Fibroblast of the aortic adventitia (primary cell): ENCODE data around the gene LTBR. TPM values are rescaled to one million over a fixed set of nuclear protein-coding genes. Genes with fewer than 3 reads are reported as not detected.

Experiments used
- DNase-seq: peaks from one replicate; pipeline ENCODE4 v3.0.0-alpha.2; 2010; ENCODE audit warnings: low read depth
- H3K4me3 ChIP-seq: 2 replicates; pipeline ENCODE4 v1.5.1; 2011; ENCODE audit warnings: low read depth, mild to moderate bottlenecking, control low read depth, low read length, moderate library complexity
- total RNA-seq: library from RNA; depleted of rRNA; stranded (reverse); fragments of >200 nt; gene quantifications from 2 replicates; pipeline ENCODE4 v1.2.3, GENCODE V29; 2012; ENCODE audit warnings: low replicate concordance
- TF ChIP-seq, protein P1 (sequence below): IDR thresholded peaks from 2 replicates; pipeline ENCODE4 v1.5.1; 2011; ENCODE audit warnings: mild to moderate bottlenecking, low read length, control low read depth, inconsistent platforms; ENCODE audit not compliant: insufficient read depth

The LTBR gene
- total RNA-seq, 1 donor: 93.7 TPM

DNA sequence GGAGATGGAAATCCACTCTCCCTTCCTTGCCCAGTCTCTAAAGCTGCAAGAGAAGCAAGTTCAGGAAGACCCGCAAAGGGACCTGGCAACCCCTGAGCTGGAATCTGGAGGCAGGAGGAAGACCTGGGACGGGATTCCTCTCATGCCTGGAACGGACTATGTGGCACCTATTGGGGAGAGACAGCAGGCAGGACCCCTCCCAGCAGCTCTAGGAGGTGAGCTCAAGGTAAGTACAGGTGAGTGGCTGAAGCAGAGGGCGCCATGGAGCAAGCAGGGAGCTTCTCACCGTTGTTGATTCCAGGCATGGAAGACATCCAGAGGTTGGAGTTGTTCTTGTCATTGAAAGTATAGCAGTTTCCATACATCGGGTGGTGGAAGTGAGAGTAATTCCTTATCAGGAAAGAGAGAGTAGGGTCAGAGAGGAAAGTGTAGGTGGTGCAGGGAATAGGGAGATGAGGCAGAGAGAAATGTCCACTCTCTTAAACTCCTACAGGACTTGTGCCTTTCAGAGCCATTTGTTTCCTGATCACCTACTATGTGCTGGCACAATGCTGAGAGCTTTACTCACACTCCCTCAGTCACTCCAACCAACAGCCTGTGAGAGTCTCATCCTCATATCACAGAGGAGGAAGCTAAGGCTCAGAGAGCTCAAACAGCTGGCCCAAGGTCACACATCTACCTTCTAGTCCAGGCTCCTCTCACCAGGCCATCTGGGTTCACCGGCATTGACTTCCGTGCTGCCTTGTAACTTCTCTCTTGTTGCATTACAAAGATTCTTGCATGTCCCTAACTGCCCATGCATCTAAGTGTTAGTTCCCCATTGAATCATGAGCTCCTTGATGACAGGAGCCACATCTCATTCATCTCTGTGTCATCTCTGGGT, 28.2 kb upstream of the LTBR start:
- H3K4me3 ChIP-seq: no peak overlapping the region
- TF ChIP-seq, protein P1, sequence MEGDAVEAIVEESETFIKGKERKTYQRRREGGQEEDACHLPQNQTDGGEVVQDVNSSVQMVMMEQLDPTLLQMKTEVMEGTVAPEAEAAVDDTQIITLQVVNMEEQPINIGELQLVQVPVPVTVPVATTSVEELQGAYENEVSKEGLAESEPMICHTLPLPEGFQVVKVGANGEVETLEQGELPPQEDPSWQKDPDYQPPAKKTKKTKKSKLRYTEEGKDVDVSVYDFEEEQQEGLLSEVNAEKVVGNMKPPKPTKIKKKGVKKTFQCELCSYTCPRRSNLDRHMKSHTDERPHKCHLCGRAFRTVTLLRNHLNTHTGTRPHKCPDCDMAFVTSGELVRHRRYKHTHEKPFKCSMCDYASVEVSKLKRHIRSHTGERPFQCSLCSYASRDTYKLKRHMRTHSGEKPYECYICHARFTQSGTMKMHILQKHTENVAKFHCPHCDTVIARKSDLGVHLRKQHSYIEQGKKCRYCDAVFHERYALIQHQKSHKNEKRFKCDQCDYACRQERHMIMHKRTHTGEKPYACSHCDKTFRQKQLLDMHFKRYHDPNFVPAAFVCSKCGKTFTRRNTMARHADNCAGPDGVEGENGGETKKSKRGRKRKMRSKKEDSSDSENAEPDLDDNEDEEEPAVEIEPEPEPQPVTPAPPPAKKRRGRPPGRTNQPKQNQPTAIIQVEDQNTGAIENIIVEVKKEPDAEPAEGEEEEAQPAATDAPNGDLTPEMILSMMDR: no peak
- no peak for DNase-seq

DNA sequence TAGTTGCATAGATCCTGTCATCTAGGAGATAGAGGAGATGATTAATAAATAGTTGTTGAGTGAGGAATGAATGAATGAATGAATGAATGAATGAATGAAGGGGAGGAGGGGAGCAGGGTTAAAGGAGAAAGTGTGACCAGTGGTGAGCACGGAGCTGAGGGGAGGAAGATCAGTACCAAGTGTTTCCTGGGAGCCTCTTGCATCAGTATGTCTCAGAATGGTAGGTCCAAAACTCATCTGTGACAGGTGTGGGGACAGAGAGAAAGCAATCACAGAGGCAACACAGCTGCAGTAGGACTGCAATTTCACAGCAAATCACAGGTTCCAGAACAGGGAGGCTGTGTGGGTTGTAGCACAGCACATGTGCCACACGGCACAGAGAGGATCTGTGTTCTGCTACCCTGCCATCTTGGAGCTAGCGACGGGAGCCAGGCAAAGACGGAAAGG, 27.6 kb upstream of the LTBR start:
- TF ChIP-seq, protein P1: no peak
- DNase-seq: no peak

DNA sequence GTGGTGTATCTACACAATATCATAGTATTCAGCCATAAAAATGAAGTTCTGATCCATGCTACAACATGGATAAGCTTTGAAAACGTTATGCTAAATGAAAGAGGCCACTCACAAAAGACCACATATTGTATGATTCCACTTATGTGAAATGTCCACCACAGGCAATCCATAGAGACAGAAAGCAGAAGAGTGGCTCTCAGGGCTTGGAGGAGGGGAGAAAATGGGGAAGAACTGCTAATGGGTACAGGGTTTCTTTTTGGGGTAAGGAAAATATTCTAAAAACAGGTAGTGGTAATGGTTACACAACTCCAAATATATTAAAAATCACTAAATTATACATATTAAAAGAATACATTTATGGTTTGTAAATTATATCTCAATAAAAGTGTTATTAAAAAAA, 25.1 kb upstream of the LTBR start:
- TF ChIP-seq, protein P1: no peak
- no peak overlapping the region for H3K4me3 ChIP-seq
- DNase-seq: no peak

More for the DNA sequence above, 27.6 kb upstream of the LTBR start:
- H3K4me3 ChIP-seq: no peak overlapping the region

DNA sequence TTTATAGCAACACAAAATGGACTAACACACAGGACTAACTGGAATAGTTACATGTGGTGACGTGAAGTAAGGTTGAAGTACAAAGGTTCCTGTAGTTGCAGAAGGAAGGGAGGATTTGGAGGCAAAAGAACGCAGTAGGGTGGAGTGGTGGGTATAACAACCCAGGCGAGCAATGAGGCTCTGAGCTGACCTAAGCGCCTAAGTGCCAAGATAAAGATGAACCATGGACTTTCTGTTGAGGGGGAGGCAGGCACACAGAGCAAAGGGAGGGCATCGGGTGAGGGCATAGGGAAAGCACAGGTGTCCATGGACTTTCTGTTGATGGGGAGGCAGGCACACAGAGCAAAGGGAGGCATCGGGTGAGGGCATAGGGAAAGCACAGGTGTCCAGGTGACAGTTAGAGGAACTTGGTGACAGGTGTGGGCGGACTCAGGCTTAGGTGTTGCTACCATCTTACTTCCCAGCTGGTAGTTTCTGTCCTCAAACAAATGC, 23.8 kb upstream of the LTBR start:
- no peak for DNase-seq
- H3K4me3 ChIP-seq: no peak overlapping the region
- TF ChIP-seq, protein P1: no peak

DNA sequence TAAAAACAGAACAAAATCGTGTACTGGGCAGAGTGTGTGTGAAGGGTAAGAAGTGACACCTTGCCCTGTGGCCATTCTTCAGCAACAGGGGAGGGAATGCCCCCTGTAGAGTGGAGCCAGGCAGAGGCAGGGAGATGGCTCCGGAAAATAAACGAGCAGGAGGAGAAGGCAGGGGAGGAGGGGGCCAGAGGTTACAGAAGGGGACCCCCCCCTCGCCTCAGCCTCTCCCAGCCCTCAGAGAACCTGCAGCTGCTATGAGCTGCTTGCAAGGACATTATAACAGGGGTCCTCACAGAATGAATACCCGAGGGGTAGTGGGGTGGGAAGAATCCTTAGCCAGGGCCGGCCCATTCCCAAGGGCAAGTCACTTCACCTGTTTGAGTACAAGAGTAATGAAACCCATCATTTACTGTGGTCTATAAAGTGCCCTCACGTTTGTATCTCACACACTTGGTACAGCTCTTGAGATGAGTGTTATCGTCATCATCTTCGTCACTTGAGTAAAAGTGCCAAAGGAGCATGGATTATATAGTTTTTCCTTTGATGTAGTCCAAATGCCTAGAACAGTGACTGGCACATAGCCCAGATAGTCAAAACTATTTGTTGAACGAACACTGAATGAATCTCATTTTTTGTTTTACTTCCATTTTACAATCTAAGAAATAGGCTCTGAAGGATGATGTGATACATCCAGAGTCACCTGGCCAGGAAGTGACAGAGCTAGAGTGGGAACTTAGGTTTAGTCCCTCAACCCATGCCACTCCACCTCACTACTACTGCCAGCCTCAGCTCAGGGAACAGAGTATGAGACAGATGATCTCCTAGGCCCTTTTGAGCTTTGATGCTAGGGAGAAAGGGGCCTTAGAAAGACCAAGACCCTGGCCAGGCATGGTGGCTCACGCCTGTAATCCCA, 23.1 kb upstream of the LTBR start:
- TF ChIP-seq, protein P1: no peak
- no peak overlapping the region for H3K4me3 ChIP-seq
- DNase-seq: no peak

DNA sequence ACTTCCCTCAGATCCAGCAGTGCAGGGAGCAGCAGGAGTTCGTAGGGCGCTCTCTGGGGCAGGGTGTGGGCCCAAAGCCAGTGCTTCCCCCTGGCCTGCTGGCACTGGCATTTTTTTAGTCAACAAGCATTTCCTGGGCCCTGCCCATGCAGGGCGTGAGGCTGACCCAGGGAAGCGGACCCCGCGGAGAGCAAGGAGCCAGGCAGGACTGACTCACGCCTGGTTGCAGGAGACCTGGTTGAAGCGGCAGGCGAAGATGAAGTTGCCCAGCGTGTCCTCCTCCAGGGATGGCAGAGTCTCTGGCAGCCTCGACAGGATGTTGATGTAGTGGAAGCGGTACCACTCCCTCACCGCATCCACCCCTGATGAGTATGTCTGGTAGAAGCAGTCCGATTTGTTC, 22.1 kb upstream of the LTBR start:
- no peak for DNase-seq

More for the DNA sequence above, 22.1 kb upstream of the LTBR start:
- no peak overlapping the region for H3K4me3 ChIP-seq
- TF ChIP-seq, protein P1: no peak
